HG03432 (cell line): ENCODE data around the gene KCNK7.
"Not testable (repeated sequence)": the region's sequence is repeated elsewhere in the genome, so short reads cannot be mapped to it uniquely, and the experiment has no call there.

Source experiments
- ATAC-seq: cut with Tn5 transposase; IDR thresholded peaks from one replicate; pipeline ENCODE4 v1.9.1; 2021; ENCODE audit warnings: mild to moderate bottlenecking, moderate library complexity; ENCODE audit not compliant: unreplicated experiment

The KCNK7 gene

GRCh38 chr11:65574811-65575567 lies 20.6 kb downstream of the KCNK7 start:
- ATAC-seq: no peak

- ATAC-seq: peak; percentile 26
Measured at GRCh38 chr11:65574109-65574810, 21.3 kb downstream of the KCNK7 start.

GRCh38 chr11:65573391-65574079 lies 22.1 kb downstream of the KCNK7 start:
- ATAC-seq: no peak

- no peak for ATAC-seq
Measured at GRCh38 chr11:65572356-65573051, 23.1 kb downstream of the KCNK7 start, which contains the start of gene FAM89B. Gene FAM89B, plus strand, starts transcription at chr11:65572538. Its CDS starts 132 bp downstream, at chr11:65572670.

GRCh38 chr11:65571940-65572339 lies 23.7 kb downstream of the KCNK7 start:
- ATAC-seq: no peak

GRCh38 chr11:65571420-65571819 lies 24.2 kb downstream of the KCNK7 start:
- ATAC-seq: no peak

GRCh38 chr11:65569973-65570918 lies 25.4 kb downstream of the KCNK7 start, which contains the start of gene ZNRD2:
Gene ZNRD2, plus strand, starts transcription at chr11:65570477. Its CDS starts 15 bp downstream, at chr11:65570492.
- peak; percentile 68 for ATAC-seq

- ATAC-seq: peak; percentile 5
Measured at GRCh38 chr11:65569164-65569972, 26.2 kb downstream of the KCNK7 start.

- ATAC-seq: no peak
Measured at GRCh38 chr11:65565624-65566453, 29.8 kb downstream of the KCNK7 start.

- ATAC-seq: not testable (repeated sequence)
Measured at GRCh38 chr11:65564879-65565559, 30.6 kb downstream of the KCNK7 start.

GRCh38 chr11:65563601-65564000 lies 32.0 kb downstream of the KCNK7 start:
- no peak for ATAC-seq

- ATAC-seq: no peak
Measured at GRCh38 chr11:65562788-65563187, 32.8 kb downstream of the KCNK7 start.

- ATAC-seq: no peak
Measured at GRCh38 chr11:65562020-65562419, 33.6 kb downstream of the KCNK7 start.

GRCh38 chr11:65560555-65561418 lies 34.8 kb downstream of the KCNK7 start:
- no peak for ATAC-seq

GRCh38 chr11:65559951-65560537 lies 35.6 kb downstream of the KCNK7 start:
- ATAC-seq: no peak

- ATAC-seq: no peak
Measured at GRCh38 chr11:65559535-65559934, 36.1 kb downstream of the KCNK7 start.
